Measurements from ENCODE around the gene HRH1. TPM values are rescaled to one million over a fixed set of nuclear protein-coding genes. Genes with fewer than 3 reads are reported as not detected.

The HRH1 gene
- polyA plus RNA-seq, 1 donor, result 1.4 TPM

GRCh38 chr3:11186771-11187191 lies 32.5 kb downstream of the HRH1 start:
- Histone ChIP-seq H3K27ac (ENCODE audit: low read length) (no peak overlapping the region), H3K4me3 (ENCODE audit: low read length) (no peak overlapping the region), H3K9me3 (ENCODE audit: control insufficient read depth, low read depth, low read length) (no peaks in the 10 kb centered on the region), H3K36me3 (ENCODE audit: control insufficient read depth, insufficient read depth, low read length) (no peaks in the 10 kb centered on the region), H3K27me3 (ENCODE audit: control insufficient read depth, insufficient read depth, low read length) (peaks cover 14% of the 10 kb centered on the region), H3K4me1 (ENCODE audit: control insufficient read depth, insufficient read depth, low read length) (no peaks in the 10 kb centered on the region)
- no CpG with 5 or more reads among the region's 2 CpGs for WGBS (ENCODE audit: insufficient coverage, low lambda C conversion rate)
- DNase-seq, result no peak

- H3K4me1 ChIP-seq (ENCODE audit: control insufficient read depth, insufficient read depth, low read length), result no peaks in the 10 kb centered on the region
- no peaks in the 10 kb centered on the region for H3K36me3 ChIP-seq (ENCODE audit: control insufficient read depth, insufficient read depth, low read length)
- H3K4me3 ChIP-seq (ENCODE audit: low read length), result no peak overlapping the region
- no CpG with 5 or more reads among the region's 3 CpGs for WGBS (ENCODE audit: insufficient coverage, low lambda C conversion rate)
- peaks cover 14% of the 10 kb centered on the region for H3K27me3 ChIP-seq (ENCODE audit: control insufficient read depth, insufficient read depth, low read length)
- DNase-seq, result no peak
- no peaks in the 10 kb centered on the region for H3K9me3 ChIP-seq (ENCODE audit: control insufficient read depth, low read depth, low read length)
- H3K27ac ChIP-seq (ENCODE audit: low read length), result no peak overlapping the region
Observed at GRCh38 chr3:11187681-11188080, 33.4 kb downstream of the HRH1 start.

GRCh38 chr3:11188231-11188630 lies 33.9 kb downstream of the HRH1 start:
- Histone ChIP-seq H3K36me3 (ENCODE audit: control insufficient read depth, insufficient read depth, low read length) (no peaks in the 10 kb centered on the region), H3K4me1 (ENCODE audit: control insufficient read depth, insufficient read depth, low read length) (no peaks in the 10 kb centered on the region), H3K4me3 (ENCODE audit: low read length) (no peak overlapping the region), H3K9me3 (ENCODE audit: control insufficient read depth, low read depth, low read length) (no peaks in the 10 kb centered on the region), H3K27ac (ENCODE audit: low read length) (no peak overlapping the region), H3K27me3 (ENCODE audit: control insufficient read depth, insufficient read depth, low read length) (peaks cover 13% of the 10 kb centered on the region)
- WGBS (ENCODE audit: insufficient coverage, low lambda C conversion rate), result no CpG with 5 or more reads among the region's 6 CpGs
- DNase-seq, result no peak

GRCh38 chr3:11195201-11195600 lies 40.9 kb downstream of the HRH1 start:
- H3K36me3 ChIP-seq (ENCODE audit: control insufficient read depth, insufficient read depth, low read length), result no peaks in the 10 kb centered on the region
- no peaks in the 10 kb centered on the region for H3K9me3 ChIP-seq (ENCODE audit: control insufficient read depth, low read depth, low read length)
- WGBS (ENCODE audit: insufficient coverage, low lambda C conversion rate), result no CpG with 5 or more reads among the region's 5 CpGs
- no peaks in the 10 kb centered on the region for H3K4me1 ChIP-seq (ENCODE audit: control insufficient read depth, insufficient read depth, low read length)
- H3K27me3 ChIP-seq (ENCODE audit: control insufficient read depth, insufficient read depth, low read length), result peaks cover 8% of the 10 kb centered on the region
- no peak for DNase-seq
- no peak overlapping the region for H3K27ac ChIP-seq (ENCODE audit: low read length)
- no peak overlapping the region for H3K4me3 ChIP-seq (ENCODE audit: low read length)

GRCh38 chr3:11195721-11196332 lies 41.5 kb downstream of the HRH1 start:
- no peaks in the 10 kb centered on the region for H3K36me3 ChIP-seq (ENCODE audit: control insufficient read depth, insufficient read depth, low read length)
- no CpG with 5 or more reads among the region's 10 CpGs for WGBS (ENCODE audit: insufficient coverage, low lambda C conversion rate)
- H3K4me3 ChIP-seq (ENCODE audit: low read length), result no peak overlapping the region
- peaks cover 8% of the 10 kb centered on the region for H3K27me3 ChIP-seq (ENCODE audit: control insufficient read depth, insufficient read depth, low read length)
- H3K4me1 ChIP-seq (ENCODE audit: control insufficient read depth, insufficient read depth, low read length), result no peaks in the 10 kb centered on the region
- DNase-seq, result no peak
- no peak overlapping the region for H3K27ac ChIP-seq (ENCODE audit: low read length)
- H3K9me3 ChIP-seq (ENCODE audit: control insufficient read depth, low read depth, low read length), result no peaks in the 10 kb centered on the region

GRCh38 chr3:11197484-11197883 lies 43.2 kb downstream of the HRH1 start:
- 100% methylated on average over 1 of the region's 1 CpG for WGBS (ENCODE audit: insufficient coverage, low lambda C conversion rate)
- Histone ChIP-seq H3K36me3 (ENCODE audit: control insufficient read depth, insufficient read depth, low read length) (no peaks in the 10 kb centered on the region), H3K9me3 (ENCODE audit: control insufficient read depth, low read depth, low read length) (no peaks in the 10 kb centered on the region), H3K27ac (ENCODE audit: low read length) (no peak overlapping the region), H3K27me3 (ENCODE audit: control insufficient read depth, insufficient read depth, low read length) (peaks cover 8% of the 10 kb centered on the region), H3K4me1 (ENCODE audit: control insufficient read depth, insufficient read depth, low read length) (peaks cover 7% of the 10 kb centered on the region), H3K4me3 (ENCODE audit: low read length) (no peak overlapping the region)
- DNase-seq, result no peak

- Histone ChIP-seq H3K4me1 (ENCODE audit: control insufficient read depth, insufficient read depth, low read length) (peaks cover 7% of the 10 kb centered on the region), H3K9me3 (ENCODE audit: control insufficient read depth, low read depth, low read length) (no peaks in the 10 kb centered on the region), H3K4me3 (ENCODE audit: low read length) (no peak overlapping the region), H3K36me3 (ENCODE audit: control insufficient read depth, insufficient read depth, low read length) (no peaks in the 10 kb centered on the region), H3K27ac (ENCODE audit: low read length) (no peak overlapping the region), H3K27me3 (ENCODE audit: control insufficient read depth, insufficient read depth, low read length) (peaks cover 8% of the 10 kb centered on the region)
- DNase-seq, result no peak
- WGBS (ENCODE audit: insufficient coverage, low lambda C conversion rate), result 27% methylated on average over 3 of the region's 8 CpGs
Observed at GRCh38 chr3:11198070-11198469, 43.8 kb downstream of the HRH1 start.

- Histone ChIP-seq H3K27me3 (ENCODE audit: control insufficient read depth, insufficient read depth, low read length) (peaks cover 8% of the 10 kb centered on the region), H3K9me3 (ENCODE audit: control insufficient read depth, low read depth, low read length) (no peaks in the 10 kb centered on the region), H3K4me1 (ENCODE audit: control insufficient read depth, insufficient read depth, low read length) (peaks cover 7% of the 10 kb centered on the region), H3K27ac (ENCODE audit: low read length) (no peak overlapping the region), H3K36me3 (ENCODE audit: control insufficient read depth, insufficient read depth, low read length) (no peaks in the 10 kb centered on the region), H3K4me3 (ENCODE audit: low read length) (no peak overlapping the region)
- no peak for DNase-seq
- 83% methylated on average over 1 of the region's 4 CpGs for WGBS (ENCODE audit: insufficient coverage, low lambda C conversion rate)
Observed at GRCh38 chr3:11198495-11198894, 44.2 kb downstream of the HRH1 start.

- H3K27ac ChIP-seq (ENCODE audit: low read length), result no peak overlapping the region
- peaks cover 7% of the 10 kb centered on the region for H3K4me1 ChIP-seq (ENCODE audit: control insufficient read depth, insufficient read depth, low read length)
- no peaks in the 10 kb centered on the region for H3K9me3 ChIP-seq (ENCODE audit: control insufficient read depth, low read depth, low read length)
- no peak for DNase-seq
- H3K4me3 ChIP-seq (ENCODE audit: low read length), result no peak overlapping the region
- no peaks in the 10 kb centered on the region for H3K36me3 ChIP-seq (ENCODE audit: control insufficient read depth, insufficient read depth, low read length)
- H3K27me3 ChIP-seq (ENCODE audit: control insufficient read depth, insufficient read depth, low read length), result peaks cover 8% of the 10 kb centered on the region
- WGBS (ENCODE audit: insufficient coverage, low lambda C conversion rate), result 100% methylated on average over 1 of the region's 5 CpGs
Observed at GRCh38 chr3:11199902-11200845, 45.9 kb downstream of the HRH1 start.

- DNase-seq, result peak; percentile 26 to 62
- WGBS (ENCODE audit: insufficient coverage, low lambda C conversion rate), result 40% methylated on average over 1 of the region's 7 CpGs
- no peaks in the 10 kb centered on the region for H3K36me3 ChIP-seq (ENCODE audit: control insufficient read depth, insufficient read depth, low read length)
- H3K4me1 ChIP-seq (ENCODE audit: control insufficient read depth, insufficient read depth, low read length), result peaks cover 7% of the 10 kb centered on the region
- H3K27me3 ChIP-seq (ENCODE audit: control insufficient read depth, insufficient read depth, low read length), result peaks cover 6% of the 10 kb centered on the region
- H3K4me3 ChIP-seq (ENCODE audit: low read length), result no peak overlapping the region
- no peak overlapping the region for H3K27ac ChIP-seq (ENCODE audit: low read length)
- H3K9me3 ChIP-seq (ENCODE audit: control insufficient read depth, low read depth, low read length), result no peaks in the 10 kb centered on the region
Observed at GRCh38 chr3:11201251-11202019, 47.1 kb downstream of the HRH1 start.

Data from large intestine (tissue), 3 donors.